C4-2B (cell line): ENCODE measurements around the gene MYH16.

Experiments used
- CTCF ChIP-seq: fragments of 450-650 bp; conservative IDR thresholded peaks from 2 replicates; pipeline ENCODE4 v1.5.1; 2017; ENCODE audit warnings: mild to moderate bottlenecking
- ZFX ChIP-seq: fragments of 450-650 bp; IDR thresholded peaks from 2 replicates; pipeline ENCODE4 v1.6.1; 2017

GRCh38 chr7:99234185-99234584, 38.5 kb upstream of the MYH16 start:
- no peak for TF ChIP-seq CTCF
- TF ChIP-seq ZFX = no peak
